CD4-positive, alpha-beta T cell treated with Interleukin-15 for 1 hour (primary cell): ENCODE results near the gene CPSF3.
"Not testable (repeated sequence)": the region's sequence is repeated elsewhere in the genome, so short reads cannot be mapped to it uniquely, and the experiment has no call there.

Experiments
- DNase-seq: peaks from one replicate; pipeline ENCODE4 v3.0.0-alpha.2; 2020

Gene CPSF3

DNA sequence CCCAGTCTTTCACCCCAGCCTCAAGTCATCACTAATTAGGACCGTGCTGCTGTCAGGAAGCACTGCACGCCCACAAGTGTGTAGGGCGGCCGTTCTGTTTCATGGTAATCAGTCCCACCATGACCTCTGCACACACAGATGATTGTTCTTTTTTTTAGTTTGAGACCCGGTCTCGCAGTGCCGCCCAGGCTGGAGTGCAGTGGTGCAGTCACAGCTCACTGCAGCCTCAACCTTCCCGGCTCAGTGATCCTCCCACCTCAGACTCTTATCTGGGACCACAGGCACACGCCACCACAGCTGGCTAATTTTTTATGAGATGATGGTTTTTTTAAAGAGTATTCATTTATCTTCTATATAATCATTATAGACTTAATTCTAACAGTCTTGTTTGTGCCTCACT, 49.1 kb downstream of the CPSF3 start:
- DNase-seq: no peak

DNA sequence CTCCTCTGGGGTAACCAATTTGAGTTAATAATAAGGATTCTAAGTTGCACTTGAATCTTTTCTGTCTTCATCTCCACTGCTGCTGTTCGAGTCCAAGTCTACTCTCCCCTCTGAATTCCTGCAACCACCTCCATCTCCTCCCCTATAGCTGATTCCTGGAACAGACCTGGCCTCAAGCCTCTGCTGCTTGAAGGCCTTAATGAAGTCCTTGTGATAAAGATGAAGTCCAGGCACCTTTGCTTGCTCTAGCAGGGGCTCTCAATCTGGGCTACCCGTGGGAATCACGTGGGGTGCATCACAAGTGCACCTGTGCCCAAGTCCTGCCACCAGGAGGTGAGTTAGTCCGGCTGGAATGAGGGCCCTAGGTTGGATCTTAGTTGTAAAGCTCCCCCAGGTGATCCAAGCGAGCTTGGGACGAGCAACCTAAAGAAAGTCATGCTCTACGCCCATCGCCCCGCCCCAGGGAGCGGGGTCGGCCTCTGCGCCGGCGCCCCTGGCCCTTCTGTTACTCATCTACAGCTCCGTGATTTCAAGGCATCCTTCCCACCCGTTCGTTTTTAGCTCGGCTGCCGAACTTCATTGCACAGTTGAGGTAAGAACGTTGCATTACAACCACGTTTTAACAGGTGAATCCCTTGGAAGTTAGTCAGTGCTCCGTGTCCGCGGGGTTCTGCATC, 50.0 kb downstream of the CPSF3 start:
- no peak for DNase-seq

DNA sequence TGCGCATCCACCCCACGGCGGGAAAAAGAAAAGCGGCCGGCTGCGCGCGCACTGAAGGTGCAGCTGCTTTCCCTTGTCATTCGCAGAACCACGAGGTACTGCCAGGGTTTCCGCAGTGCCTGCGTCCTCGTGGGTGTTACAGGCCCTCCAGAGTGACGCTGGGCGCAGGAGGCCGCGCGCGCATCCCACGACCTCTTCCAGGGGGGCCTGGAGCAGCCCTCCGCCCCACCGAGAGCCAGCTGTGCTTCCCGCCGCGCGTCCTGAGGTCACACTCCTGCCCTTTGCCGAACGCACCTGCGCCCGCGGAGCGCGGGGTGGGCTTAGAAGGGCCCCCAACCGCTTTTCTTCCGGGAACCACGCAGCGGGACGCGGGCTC, 50.5 kb downstream of the CPSF3 start:
- peak; percentile 75 for DNase-seq

DNA sequence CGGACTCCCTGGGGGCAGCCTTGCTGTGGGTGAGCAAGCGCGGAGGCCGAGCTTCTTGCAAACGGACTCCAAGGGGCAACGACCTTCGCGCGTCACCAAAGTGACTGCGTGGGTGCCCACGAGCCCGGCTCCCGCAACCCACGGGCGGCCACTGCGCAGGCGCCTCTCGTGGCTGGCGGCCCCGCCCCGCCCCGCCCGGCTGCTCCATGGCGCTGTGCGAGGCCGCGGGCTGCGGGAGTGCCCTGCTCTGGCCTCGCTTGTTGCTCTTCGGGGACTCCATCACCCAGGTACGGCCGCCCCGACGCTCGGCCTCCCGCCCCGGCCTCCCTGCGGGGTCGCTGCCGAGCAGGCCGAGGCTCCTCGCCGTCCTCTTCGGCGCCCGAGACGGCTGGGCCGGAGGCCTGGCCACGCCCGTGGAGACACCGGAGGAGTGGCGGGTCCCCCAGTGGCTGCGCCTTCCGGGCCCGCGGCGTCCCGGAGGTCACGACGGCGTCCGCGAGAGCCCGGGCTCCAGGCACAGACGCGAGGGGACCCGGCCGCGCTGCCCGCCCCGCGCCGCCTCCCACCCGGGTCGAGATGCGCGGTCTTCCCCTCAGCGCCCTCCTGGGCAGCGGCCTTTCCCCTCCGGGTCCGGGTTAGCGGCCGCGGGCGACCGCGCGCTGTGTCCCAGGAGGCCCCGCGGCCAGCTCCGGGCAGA, 51.1 kb downstream of the CPSF3 start, which contains the start of gene IAH1:
Gene IAH1 (plus strand): TSS at position 191 of the 697 bp plus-strand sequence. CDS start 16 bp downstream, at position 207.
- DNase-seq: peak; percentile 71

DNA sequence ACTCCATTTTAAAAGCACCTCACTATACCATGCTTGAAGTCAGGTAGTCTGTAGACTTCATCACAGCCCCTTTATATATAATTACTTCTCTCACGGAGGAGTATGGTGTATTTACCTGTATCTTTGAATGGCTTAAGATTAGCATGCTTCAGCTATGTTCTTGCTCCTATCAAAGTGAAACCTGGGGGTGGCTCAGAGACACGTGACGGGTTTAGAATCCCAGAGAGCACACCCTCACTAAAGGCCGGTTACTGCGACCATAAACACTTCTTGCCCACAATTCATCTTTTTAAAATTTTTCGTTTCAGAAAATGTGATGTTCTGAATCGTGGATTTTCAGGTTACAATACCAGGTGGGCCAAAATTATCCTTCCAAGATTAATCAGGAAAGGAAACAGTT, 54.5 kb downstream of the CPSF3 start:
- no peak for DNase-seq

DNA sequence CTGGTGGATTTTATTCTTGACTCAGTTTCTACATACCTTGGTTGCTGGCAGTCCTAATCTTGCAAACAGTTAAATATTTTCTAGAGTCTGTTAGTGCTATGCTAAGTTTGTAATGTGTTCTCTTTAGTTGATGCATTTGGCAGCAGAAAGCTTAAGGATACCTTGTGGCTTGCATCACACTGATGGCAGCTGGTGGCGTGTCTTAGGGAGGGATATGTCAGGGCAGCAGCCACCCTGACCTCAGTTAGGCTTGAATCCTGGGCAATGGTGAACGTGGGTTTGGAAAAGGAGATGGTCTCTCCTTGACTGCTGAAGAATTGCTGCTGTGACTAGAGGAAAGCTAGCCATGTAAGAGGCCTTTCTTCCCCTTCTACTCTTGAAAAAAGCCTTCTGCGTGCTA, 55.1 kb downstream of the CPSF3 start:
- DNase-seq: no peak

DNA sequence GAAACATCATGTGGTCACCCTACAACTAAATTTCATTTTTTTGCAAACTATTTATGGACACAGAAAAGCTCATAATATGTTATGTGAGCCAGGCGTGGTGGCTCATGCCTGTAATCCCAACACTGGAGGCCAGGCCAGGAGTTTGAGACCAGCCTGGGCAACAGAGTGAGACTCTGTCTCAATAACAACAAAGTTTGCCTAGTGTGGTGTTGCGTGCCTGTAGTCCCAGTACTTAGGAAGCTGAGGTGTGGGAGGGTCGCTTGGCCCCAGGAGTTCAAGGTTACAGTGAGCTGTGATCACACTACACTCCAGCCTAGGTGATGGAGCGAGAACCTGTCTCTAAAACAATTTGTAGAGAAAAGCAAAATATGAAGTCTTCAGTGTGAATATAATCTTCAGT, 56.7 kb downstream of the CPSF3 start:
- DNase-seq: no peak

DNA sequence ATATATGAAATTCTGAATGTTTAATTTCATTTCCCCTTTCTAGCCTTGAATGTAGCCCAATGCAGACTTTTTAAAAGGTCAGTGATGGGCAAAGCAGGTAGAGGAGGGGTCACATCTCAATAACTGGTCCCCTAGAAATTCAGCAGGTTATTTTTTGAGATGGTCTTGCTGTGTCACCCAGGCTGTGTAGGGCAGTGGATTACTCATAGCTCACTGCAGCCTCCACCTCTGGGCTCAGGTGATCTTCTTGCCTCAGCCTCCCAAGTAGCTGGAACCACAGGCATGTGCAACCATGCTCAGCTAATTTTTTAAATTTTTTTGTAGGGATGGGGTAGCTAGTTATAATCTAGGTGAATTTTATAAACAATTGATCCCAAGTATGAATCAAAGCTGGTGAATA, 59.7 kb downstream of the CPSF3 start:
- DNase-seq: no peak

DNA sequence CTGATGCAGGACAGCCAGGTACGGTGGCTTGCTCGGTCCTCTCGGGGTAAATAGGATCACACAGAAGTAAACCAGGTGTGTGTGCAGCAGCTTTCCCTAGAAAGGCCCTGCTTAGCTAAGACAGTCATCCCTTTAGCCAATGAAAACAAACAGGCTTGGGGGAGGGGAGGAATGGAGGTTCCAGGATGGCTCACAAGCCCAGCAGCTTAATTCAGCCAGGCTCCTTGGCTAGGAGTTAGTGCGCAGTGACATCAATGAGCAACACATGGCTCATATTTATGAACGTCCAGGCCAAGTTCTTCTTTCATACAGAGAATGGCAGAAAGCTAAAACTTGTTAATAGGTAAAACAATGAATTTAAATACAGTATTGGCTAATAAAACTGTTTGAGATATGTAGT, 61.1 kb downstream of the CPSF3 start:
- DNase-seq: no peak

DNA sequence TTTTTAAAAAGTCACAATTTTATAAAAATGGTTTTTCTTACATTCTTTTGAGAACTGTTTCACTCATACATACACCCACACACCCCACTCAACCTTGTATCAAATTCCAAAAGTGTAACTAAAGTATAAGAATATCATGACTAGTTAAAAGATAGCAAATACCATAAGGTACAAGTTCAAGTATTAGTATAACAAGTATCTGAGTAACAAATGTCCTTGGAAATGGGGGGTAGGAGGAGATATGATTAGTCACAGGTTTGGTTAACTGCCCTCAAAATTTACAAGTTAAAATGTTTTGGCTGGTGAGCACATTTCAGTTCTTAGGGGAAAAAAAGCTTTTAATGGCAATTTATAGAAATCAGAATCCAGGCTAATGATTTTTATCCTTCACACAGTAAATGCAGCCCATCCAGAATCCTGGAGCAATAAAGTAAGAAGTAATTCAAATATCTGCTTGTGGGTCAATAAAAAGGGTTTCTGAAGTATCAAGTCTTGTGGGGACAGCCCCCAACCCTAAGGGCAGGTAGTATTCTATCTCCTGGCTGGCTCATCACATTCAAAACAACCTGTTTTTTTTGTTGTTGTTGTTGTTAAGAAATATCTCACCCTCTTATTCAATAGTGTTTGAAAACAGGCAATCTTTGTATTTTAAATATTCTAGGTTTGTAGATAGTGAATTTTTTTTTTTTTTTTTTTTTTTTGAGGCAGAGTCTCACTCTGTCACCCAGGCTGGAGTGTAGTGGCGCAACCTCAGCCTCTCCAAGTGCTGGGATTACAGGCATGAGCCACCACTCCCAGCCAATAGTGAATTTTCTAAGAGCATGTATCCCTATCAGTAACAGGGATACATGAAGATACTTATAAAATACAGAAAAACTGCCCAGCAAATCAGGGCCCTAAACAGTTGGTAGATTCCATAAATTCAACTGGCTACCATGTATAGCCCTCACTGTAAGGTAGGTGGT, 65.4 kb downstream of the CPSF3 start:
- no peak for DNase-seq

DNA sequence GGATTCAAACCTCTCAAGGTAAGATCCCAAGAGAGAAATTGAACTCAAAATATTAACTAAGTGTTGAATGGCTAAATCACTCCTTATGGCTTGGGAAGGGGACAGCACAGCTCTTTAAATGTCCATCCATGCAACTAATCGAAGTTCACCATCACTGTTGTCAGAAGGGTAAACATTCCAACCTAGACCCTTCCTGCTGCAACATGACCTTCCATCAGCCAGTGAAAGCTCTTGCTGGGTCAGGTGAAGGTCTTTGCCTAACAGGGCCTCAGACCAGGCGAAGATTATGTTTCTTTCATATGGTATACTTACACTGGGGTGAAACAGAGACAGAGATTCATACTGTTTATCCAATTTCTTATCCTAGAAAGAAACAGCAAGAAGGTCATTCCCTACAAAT, 67.3 kb downstream of the CPSF3 start:
- no peak for DNase-seq

DNA sequence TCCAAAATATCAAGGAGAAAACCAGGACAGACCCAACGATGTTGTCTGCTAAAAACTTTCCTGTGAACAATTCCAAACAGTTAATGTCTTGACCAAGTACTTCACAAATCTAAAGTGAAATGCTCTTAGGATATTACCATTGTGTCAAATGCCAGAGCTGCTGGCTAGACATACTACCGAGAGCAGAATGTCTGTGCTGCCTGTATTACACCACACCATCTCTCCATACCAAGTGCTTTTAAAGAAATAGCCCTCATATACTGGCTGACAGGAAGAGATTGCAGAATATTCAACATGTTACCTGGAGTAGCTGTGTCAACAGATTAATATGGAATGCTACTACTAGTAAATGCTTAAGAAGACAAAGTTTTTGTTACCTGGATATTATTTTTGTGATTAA, 69.5 kb downstream of the CPSF3 start:
- no peak for DNase-seq

DNA sequence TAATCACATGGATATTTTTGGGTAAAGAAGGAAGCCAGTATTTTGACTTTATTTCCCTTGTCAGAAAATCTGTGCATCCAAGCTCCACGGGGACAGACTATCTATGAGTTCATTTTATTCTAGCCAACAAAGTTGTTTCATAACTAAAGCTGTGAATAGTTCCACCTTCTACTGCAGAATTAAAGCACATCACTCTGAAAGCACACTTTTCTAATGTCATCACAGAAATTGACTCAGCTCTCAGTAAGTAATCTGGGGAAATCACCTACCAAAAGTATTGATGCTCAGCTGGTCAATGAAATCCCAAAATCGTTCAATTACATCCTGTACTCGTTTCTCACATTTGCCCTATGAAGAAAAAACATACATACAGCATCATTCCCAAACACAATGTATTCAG, 70.0 kb downstream of the CPSF3 start:
- no peak for DNase-seq

DNA sequence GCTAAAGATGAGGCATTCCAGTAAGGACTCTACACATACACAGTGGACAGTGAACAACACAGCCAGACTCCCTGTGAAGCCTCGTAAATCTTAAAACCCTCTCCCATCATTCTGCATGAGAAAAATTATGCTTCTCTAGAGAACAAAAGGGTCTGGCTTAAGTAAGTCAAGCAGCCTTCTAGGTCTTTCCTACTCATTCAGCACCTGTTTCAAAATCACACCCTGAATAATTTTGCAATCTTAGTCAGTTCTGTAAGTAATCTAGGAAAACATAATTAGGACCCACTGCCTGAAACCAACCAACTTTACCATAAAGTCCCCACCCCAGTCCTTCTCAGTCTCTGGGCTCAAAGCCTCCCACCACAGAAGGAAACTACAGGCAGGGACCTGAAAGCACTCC, 70.6 kb downstream of the CPSF3 start:
- DNase-seq: no peak

DNA sequence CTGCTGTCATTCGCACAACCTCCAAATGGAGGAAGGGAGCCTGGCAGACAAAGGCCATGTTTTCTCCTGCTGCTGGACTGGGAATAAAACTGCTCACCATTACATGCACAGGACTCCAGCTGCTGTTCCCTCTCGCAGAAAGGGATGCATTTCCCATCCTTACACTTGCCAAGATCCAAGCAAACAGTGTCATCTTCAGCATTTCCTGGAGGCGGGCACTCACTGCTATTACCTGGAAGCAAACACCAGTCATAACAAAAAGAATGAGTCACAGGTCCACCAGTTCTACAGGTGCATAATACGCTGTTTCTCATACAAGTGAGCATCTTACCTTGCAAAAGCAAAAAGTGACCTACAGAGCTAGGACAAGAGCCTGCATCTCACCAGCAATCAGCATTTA, 73.6 kb downstream of the CPSF3 start:
- no peak for DNase-seq

DNA sequence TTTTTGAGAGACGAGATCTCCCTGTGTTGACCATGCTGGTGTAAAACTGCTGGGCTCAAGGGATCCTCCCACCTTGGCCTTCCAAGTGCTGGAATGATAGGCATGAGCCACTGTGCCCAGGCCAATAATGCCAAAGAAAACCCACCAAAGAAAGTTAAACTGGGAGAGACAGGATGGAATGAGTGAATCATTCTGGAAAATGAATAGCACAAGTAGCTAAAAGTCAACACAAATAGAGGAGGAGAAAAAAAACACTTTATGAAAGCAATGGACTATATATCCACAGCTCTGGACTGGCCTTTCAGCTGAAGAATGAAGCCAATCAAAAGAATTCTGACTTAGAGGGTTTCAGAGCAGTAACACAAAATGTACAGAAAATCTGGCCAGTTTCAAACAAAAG, 74.8 kb downstream of the CPSF3 start:
- DNase-seq: no peak

DNA sequence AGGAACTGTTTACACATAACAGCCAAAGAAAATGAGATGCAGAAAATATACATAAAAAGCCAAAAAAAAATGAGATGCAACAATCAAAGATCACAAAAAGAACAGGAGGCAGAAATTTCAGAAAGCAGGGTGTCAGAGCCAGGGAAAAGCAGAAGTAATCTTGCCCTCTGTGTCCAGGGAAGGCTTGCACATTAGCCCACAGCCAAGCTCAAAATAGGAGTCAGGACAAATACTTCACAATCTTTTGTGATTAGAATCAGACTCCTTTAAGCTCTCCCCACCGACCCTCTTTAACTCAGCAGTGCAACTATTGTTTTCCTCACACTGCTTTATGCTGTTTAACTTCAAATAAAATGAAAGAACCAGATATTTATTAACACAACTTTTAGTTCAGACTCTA, 85.5 kb downstream of the CPSF3 start:
- DNase-seq: no peak

DNA sequence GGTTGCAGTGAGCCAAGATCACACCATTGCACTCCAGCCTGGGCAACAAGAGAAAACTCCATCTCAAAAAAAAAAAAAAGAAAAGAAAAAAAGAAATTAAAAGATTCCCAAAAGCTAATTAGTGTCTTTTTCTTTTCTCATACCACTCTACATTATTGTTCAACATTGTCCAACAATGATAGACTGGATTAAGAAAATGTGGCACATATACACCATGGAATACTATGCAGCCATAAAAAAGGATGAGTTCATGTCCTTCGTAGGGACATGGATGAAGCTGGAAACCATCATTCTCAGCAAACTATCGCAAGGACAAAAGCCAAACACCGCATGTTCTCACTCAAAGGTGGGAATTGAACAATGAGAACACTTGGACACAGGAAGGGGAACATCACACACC, 90.5 kb downstream of the CPSF3 start:
- not testable (repeated sequence) for DNase-seq

DNA sequence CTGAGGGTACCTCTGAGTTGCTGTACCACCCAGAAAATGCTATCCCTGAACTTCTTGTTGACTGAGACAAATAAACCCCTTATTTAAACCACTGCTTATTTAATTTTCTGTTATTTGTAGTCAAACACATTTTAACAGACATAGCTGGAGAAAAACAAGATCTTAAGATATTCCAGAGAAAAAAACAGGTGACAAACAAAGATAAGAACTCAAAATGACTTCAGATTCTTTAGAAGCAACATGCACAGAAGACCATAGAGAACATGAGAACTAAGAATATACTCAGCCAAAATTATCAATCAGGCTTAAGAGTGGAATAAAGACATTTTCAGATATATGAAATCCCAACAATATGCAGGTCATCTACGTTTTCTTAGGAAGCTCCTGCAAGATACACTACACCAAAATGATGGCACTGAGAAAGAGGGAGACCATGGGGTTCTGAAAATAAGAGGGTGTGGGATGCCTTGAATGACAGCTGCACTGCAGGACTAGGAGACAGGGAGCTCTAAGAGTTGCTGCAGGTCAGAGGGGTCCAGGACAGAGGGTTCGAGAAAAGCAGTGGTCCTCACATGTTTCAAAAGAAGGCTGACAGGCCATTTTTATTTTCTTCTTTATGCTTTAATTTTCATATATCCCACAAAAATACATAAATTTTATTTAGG, 93.8 kb downstream of the CPSF3 start:
- DNase-seq: no peak

DNA sequence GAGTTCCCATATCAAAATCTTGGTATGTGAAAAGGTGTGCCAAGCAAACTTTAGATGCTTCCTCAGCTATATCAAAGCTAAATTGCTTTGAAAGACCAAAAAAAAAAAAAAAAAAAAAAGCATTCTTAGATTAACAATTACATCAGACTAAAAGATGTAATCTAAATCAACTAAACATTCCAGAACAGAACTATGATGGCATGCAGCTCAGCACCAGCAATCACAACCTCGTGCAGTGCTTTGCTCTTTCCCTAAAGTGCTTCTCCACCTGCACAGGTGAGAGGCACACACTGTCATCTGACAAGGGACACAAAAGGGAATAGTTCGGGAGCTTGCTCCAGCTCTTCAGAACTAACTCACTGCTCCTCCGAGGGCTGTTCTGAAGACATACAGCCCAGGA, 94.7 kb downstream of the CPSF3 start:
- DNase-seq: no peak

DNA sequence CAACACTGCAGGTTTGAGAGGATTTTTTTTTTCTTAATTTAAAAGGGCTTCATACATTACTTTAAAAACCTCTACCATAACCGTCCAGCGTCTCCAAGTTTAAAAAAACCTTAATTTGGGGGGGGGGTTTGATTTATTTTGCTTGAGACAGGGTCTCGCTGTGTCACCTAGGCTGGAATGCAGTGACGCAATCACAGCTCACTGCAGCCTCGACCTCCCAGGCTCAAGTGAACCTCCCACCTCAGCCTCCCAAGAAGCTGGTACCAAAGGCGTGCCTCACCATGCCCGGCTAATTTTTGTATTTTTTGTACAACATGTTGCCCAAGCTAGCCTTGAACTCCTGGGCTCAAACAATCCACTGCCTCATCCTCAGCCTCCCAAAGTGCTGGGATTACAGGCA, 95.3 kb downstream of the CPSF3 start:
- no peak for DNase-seq

DNA sequence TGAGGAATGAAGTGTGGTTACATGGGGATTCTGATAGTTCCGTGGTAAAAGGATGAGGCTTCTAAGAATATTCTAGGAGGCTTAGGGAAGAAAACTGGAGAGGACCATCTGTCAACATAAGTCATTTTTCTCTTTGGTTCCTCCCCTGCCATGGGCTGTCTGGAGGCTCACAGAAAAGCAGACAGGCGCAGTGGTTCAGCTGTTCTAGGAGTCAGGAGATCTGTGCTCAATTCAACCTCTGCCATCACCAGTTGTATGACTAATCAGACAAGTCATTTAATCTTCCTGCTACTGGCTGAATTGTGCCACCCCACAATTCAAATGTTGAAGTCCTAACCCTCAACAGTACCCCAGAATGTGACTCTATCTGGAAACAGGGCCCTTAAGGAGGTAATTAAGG, 95.8 kb downstream of the CPSF3 start:
- DNase-seq: no peak
